GM15510 (cell line): ENCODE measurements around the gene DYSF.

ENCODE experiments used
- POLR2A ChIP-seq: IDR thresholded peaks from 3 replicates; pipeline ENCODE4 v1.6.1; 2011; ENCODE audit warnings: borderline replicate concordance; ENCODE audit not compliant: insufficient read length; ENCODE audit errors: extremely low read depth

The DYSF gene

DNA sequence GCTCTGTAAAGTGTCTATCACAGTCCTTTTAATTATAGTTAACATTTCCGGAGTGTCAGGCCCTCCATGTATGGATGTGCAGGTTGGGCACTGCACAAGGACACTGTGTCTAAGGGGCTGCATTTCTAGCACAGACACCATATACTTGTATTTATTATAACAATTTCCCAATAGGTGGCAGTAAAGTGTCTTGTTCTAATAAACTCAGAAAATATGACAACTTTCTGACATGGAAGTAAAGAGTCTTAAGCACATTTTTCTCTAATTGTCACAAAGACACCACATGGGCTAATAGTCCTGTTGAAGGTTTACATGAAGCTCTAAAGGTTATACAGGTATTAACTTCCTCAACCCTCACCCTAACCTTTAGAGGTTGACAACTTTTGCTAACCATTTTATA is 156.6 kb downstream of the DYSF start:
- TF ChIP-seq POLR2A, result no peak

DNA sequence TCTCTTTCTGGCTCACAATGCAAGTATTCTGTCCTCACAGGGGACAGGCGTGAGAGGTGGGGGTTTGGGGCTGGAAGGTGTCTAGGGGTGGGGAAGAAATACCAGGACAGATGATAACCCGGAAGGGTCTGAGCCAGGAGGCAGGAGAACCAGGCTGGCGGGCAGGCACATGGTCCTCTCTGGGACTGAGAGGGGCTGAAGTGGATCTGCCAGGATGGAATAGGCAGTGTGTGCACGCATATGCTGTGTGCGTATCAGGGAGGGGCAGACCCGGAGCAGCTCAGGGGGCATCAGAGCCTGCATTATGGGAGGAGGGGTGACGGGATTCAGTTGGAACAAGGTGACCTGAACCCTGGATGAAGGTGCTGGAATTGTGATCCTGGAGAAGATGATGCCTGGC is 157.3 kb downstream of the DYSF start:
- TF ChIP-seq POLR2A, result no peak

DNA sequence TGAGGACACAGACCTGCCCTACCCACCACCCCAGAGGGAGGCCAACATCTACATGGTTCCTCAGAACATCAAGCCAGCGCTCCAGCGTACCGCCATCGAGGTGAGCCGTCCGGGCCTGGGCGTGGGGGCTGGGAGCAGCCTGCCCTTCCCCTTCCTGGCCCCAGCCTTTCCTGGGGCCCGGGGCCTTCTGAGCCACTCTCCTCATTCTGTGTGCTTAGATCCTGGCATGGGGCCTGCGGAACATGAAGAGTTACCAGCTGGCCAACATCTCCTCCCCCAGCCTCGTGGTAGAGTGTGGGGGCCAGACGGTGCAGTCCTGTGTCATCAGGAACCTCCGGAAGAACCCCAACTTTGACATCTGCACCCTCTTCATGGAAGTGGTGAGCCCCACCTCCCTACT is 157.9 kb downstream of the DYSF start:
- no peak for TF ChIP-seq POLR2A

DNA sequence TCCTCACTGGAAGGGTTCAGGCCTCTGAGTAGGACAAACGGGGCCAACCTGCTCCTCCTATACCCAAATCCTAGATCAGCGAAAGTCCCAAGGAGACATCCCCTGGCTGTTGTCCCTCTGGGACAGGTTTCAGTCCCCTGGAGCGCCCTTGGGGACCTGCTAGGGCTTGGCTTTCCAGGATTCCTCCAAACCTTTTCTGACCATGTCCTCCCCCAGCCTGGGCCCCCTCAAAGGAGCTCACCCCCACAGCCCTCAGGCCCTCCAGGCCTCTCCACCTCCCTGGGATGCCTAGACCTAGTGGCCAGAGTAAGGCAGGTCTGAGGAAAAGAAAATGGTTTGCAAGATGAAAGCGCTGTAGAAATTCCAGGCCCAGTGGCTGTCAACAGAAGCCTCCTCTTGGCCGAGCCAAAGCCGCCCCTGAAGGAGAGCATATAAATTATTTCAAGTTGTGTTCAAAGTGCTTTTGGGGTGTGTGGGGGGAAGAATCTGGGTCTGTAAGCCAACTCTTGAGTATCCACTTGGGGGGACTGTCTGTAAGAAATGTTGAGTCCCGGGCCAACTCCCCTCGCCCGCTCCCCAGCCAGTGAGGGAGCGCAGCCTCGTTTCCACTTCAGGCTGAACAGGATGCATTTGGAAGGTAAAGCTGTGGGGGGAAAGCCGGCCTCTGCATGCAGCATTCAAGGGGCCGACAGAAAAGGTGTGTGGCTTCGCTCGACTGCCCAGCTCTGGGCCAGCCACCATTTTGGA is 158.6 kb downstream of the DYSF start:
- no peak for TF ChIP-seq POLR2A

DNA sequence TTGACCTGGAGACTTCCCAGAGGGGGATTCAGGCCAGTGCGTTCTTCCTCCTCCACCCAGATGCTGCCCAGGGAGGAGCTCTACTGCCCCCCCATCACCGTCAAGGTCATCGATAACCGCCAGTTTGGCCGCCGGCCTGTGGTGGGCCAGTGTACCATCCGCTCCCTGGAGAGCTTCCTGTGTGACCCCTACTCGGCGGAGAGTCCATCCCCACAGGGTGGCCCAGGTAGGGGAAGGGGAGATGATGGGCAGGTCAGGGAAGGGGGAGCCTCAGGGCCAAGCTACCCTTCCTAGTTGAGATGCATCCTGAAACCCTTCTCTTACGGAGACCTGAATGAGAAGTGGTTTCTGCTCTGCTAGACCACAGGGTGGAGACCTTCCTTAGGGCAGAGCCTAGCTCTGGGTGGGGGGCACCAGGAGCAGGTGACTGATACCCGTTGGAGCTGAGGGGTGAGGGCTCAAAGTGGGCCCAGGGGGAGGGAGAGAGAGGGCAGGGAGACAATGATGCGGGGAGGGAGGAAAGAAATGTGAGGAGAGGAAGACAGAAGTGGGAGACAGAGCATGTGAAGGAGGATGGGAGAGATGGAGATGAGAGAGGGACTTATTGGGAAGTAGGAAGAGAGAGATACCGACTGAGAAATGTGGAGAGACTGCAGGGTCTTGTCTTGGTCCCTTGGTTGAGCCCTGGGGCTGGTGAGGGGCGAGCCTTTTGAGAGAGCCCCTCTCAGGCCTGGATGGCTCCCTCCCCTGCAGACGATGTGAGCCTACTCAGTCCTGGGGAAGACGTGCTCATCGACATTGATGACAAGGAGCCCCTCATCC is 159.4 kb downstream of the DYSF start:
- no peak for TF ChIP-seq POLR2A

DNA sequence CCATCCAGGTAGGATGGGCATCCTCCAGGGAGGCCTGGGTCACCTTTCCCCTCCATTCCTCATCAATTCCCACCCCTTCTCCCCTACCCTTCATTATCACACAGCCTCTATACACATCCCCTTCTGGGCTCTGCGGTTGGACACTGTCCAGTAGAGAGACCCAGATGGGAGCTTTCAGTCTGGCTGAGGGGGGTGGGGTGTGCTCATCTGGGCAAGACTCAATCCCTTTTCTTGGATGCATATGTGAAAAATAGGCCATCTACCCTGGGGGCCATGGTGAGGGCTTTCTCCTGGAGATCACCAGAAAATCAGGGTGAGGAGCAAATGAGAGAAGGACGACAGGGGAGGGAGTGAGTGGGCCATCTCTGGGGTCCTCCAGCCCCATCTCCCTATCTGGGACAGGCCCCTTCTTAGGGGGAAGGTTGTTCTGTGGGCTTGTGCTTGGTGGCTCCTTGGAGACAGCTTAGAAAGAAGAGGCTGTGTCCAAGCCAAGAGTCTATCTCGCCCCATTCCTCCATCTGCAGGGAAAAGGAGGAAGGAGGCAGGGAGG is 160.1 kb downstream of the DYSF start:
- TF ChIP-seq POLR2A, result no peak

DNA sequence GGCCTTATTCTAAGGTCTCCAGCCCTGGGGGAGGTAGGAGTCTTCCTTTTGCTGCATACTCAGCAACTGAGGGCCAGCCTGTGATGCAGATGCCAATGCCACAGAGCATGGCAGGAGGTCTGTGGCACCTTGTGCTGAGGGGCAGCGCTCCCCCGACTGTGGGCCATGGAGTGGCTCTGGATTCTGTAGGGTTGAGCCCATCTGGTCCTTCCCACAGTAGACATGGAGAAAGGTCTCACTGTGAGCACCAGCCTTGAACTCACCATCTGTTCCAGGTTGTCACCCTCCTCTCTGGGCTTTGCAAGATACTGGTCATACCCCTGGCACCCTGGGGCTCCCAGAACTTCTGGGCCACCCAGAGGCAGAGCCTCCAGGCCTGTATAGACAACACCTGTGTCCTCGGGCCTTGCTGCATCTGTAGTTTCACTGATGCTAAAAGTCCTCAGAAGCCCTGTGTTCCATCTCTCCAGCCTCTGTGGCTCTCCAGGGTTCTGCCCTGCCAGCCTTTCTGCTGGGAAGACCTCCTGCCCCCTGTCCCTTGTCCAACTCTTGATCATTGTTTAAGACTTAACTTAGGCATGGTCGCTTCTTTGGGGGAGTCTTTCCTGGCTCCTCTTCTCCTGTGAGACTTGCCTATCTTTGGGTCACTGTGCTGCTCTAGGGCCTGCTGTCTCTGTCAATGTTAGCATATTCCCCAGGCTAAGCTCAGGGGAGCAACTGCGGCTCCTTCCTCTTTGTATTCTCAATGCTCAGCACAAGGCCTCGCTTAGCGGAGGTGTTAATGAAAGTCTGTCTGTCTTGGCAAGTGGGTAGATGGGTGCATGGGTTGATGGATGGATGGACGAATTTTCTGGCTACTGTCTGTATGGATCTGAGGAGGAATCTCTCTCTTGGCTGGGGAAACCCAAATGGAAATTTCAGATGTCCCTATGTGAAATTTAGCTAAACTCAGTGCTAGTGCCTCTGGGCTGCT is 160.9 kb downstream of the DYSF start:
- no peak for TF ChIP-seq POLR2A

DNA sequence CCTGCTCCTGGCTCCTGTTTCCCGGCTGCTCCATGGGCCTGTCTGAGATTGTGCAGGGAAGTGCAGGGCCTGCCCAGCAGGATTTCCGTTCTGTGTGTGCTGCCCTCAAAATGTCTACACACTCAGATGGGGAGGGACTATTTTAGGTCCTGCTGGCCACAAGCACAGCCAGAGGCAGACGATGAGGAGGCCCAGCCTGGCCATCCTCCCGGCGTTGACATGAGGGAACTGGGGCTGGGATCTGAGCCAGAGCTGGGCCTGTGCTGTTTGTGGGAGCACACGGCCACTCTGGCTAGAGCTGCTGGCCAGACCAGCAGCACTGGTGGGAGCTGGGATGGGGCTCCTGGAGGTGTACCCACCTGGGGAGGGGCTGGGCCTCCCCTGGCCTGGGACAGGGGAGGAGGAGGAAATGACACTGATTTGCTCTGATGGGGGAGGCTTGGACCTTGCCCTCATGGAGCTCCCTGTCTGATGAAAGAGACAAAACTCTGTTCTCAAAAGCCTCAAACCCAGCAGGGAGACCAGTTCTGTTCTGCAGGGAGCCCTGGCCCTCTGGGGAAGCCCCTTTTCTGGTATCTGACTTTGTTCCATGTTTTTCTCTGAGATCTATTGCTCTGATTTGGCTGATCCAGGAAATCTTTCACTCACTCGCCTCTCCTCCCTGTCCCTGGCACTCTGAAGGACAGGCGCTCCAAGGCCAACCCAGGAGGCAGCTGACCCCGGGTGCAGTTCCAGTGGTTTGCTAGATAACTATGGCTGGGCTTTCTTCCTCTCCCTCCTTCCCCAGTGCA is 161.8 kb downstream of the DYSF start:
- no peak for TF ChIP-seq POLR2A

DNA sequence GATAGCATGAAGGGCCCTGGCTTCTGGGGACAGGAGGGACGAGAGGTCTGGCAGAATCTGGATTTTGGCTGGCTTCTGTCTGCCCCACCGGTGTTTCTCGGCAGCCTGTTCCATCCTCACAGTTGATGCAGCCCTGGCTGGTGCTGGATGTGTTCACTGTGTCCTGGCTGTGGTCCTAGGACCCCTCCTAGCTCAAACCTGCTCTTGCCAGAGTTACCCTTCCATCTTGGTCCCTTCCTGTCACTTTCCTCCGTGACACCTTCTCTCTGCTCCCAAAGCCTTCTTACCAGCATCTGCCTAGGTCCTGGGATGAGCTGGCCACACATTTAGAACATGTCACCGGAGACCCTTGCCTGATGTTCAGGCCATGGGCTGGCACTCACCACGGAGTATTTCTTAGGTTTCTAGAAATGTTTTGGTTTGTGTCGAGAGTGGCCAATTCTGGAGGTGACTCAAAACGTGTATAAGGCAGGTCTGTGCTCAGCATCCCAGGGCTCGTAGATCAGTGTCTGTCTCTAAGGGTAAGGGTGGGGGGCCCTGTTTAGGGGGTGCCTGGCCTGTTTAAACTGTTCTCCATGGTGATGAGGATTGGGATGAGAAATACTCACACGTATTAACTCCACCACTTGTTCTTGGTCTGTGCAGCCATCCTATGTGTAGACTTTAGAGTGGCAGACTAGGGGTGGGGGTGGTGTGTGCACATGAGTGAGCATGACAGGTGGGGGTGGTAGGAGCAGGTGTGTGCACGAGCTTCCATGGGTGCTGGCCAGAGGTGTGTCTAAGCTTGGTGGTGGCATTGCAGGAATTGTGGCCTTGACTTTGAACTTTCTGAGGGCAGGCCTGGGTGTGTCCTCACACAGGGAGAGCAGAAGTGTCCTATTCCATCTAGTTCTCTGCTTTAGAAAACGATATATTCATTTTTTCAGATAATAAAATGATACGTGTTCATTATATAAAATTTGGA is 162.7 kb downstream of the DYSF start:
- no peak for TF ChIP-seq POLR2A

DNA sequence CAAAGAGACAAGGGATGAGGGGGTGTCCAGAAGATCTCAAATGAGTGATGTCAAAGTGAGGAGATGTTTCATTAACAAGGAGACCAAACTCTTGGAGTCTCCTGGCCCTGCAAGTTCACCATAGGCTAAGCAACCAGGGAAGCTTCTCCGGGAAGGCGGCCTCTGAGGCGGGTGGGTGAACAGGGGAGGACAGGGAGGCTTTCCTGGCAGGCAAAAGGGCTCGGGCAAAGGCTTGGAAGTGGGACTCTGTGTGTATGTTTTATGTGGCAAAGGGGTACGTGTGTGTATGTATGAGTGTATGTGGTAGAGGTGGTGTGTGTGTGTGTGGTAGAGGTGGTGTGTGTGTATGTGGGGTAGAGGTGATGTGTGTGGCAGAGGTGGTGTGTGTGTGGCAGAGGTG is 163.9 kb downstream of the DYSF start:
- no peak for TF ChIP-seq POLR2A

DNA sequence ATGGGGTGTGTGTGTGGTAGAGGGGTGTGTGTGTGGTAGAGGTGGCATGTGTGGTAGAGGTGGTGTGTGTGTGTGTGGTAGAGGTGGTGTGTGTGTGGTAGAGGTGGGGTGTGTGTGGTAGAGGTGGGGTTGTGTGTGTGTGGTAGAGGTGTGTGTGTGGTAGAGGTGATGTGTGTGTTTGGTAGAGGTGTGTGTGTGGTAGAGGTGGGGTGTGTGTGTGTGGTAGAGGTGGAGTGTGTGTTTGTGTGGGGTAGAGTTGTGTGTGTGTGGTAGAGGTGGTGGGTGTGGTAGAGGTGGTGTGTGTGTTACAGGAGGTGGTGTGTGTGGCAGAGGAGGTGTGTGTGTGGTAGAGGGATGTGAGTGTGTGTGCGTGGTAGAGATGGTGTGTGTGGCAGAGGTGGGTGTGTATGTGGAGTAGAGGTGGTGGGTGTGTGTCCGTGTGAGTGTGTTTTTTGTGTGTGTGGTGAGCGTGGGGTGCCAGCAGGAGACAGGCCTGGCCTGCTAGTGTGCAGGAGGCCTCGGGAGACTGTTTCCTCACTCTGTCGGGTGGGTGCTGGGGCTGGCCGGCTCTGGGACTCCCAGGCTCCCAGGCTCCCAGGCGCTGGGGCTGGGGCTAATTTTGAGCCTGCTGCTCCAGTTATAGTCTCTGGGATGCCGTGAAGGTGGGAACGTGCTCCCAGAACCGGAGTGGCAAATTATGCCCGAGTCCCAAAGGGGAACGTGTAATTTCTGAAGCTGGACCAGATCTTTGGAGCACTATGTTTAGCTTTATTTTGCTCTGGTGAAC is 165.2 kb downstream of the DYSF start:
- no peak for TF ChIP-seq POLR2A

DNA sequence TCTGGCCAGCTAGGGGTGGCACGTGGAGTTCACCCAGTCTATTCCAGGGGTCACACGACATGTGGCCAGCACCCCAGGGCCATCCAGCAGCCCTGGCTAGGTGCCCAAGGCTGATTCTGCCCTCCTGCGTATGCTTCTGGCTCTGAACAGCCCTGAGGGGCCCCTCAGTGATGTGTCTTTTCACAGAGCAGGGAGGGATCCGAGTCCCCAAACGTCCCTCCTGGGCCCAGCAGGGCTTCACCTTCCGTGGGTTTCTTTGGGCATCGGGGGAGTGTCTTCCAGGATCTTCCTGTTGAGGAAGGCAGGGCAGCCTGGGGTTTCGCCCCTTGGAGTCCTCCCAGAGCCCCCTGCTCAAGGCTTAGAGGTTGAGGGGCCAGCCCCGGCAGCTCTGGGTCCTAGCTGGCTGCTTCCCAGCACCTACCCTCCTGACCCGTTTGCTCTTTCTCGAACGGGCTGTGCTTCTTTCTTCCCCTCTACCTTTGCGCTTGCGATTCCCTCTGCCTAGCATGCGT is 165.9 kb downstream of the DYSF start:
- no peak for TF ChIP-seq POLR2A
